HFF-Myc (cell line): ENCODE results near the gene TFDP2.
"Not testable (repeated sequence)": the region's sequence is repeated elsewhere in the genome, so short reads cannot be mapped to it uniquely, and the experiment has no call there.

Source experiments
- DNase-seq: peaks from one replicate; pipeline ENCODE4 v3.0.0-alpha.2; 2011; ENCODE audit warnings: low read depth; ENCODE audit errors: extremely low read depth
- H3K4me3 ChIP-seq: replicated peaks from 2 replicates; pipeline ENCODE4 v1.5.1; 2011; ENCODE audit warnings: low read depth, mild to moderate bottlenecking, control low read depth, low read length
- CTCF ChIP-seq: IDR thresholded peaks from 2 replicates; pipeline ENCODE4 v1.5.1; 2012; ENCODE audit warnings: mild to moderate bottlenecking, low read depth, low read length, control low read depth; ENCODE audit errors: missing control alignments

Gene TFDP2

GRCh38 chr3:141994856-141995255, 154.5 kb downstream of the TFDP2 start:
- no peak overlapping the region for H3K4me3 ChIP-seq
- TF ChIP-seq CTCF, result no peak
- DNase-seq, result no peak

- H3K4me3 ChIP-seq, result no peak overlapping the region
- DNase-seq, result no peak
- no peak for TF ChIP-seq CTCF
Observed at GRCh38 chr3:141992512-141992911, 156.8 kb downstream of the TFDP2 start.

GRCh38 chr3:141986548-141987107, 162.7 kb downstream of the TFDP2 start:
- no peak for DNase-seq
- H3K4me3 ChIP-seq, result no peak overlapping the region
- TF ChIP-seq CTCF, result no peak

GRCh38 chr3:141981084-141981483, 168.3 kb downstream of the TFDP2 start:
- H3K4me3 ChIP-seq, result no peak overlapping the region
- TF ChIP-seq CTCF, result no peak
- no peak for DNase-seq

GRCh38 chr3:141979050-141979671, 170.2 kb downstream of the TFDP2 start:
- peak; percentile 38 for DNase-seq
- no peak overlapping the region for H3K4me3 ChIP-seq
- TF ChIP-seq CTCF, result no peak

GRCh38 chr3:141974777-141975176, 174.6 kb downstream of the TFDP2 start:
- DNase-seq, H3K4me3 ChIP-seq: not testable (repeated sequence)

- H3K4me3 ChIP-seq, result no peak overlapping the region
- TF ChIP-seq CTCF, result no peak
- no peak for DNase-seq
Observed at GRCh38 chr3:141972399-141972798, 176.9 kb downstream of the TFDP2 start.
